ENCODE measurements around the gene PAQR5.
A peak's percentile ranks its signal among the peaks of the same experiment; 100 is the strongest.
"Not testable (repeated sequence)": the region's sequence is repeated elsewhere in the genome, so short reads cannot be mapped to it uniquely, and the experiment has no call there.

PAQR5 gene, protein sequence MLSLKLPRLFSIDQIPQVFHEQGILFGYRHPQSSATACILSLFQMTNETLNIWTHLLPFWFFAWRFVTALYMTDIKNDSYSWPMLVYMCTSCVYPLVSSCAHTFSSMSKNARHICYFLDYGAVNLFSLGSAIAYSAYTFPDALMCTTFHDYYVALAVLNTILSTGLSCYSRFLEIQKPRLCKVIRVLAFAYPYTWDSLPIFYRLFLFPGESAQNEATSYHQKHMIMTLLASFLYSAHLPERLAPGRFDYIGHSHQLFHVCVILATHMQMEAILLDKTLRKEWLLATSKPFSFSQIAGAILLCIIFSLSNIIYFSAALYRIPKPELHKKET

DNA sequence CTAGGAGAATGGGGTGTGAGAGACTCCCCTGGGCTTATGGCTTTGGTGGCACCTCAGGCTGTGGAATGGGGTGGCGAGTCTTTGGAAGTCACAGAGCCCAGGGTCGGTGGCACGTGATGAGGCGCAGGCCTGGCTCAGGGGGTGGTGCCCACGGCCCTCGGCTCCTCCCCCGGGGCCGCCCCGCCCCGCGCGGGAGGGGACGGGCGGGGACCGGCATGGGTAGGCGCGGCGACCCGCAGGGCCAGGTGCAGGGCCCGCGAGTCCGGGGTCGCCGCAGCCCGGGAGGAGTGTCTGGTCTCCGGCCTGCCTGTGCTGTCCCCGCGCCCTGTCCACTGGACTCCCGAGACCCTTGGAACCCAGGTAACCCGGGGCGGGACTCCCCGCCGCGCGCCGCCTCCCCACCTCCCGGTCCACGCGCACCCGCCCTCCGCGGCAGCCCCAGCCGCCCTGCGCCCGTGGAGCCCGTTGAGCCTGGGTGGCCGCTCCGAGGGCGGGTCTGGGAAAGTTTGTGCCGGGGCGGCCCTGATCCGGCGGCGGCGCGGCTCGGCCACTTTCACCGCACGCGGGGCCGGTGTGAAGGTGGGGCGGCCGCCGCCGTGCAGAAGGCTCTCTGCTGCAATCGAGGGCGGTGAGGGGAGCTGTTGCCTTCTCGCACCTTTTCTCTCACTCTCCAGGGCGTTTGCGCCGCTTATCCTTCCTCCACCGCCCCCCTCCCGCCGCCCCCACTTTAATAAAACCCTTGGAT is at the start of gene PAQR5:
Gene PAQR5 (plus strand): TSS at position 216 of the 745 bp plus-strand sequence. CDS start 61,169 bp downstream, outside the sequence.
- no peak for DNase-seq

- DNase-seq, result no peak
These were observed 45.6 kb upstream of the PAQR5 start for GRCh38 chr15:69253156-69253555.

DNA sequence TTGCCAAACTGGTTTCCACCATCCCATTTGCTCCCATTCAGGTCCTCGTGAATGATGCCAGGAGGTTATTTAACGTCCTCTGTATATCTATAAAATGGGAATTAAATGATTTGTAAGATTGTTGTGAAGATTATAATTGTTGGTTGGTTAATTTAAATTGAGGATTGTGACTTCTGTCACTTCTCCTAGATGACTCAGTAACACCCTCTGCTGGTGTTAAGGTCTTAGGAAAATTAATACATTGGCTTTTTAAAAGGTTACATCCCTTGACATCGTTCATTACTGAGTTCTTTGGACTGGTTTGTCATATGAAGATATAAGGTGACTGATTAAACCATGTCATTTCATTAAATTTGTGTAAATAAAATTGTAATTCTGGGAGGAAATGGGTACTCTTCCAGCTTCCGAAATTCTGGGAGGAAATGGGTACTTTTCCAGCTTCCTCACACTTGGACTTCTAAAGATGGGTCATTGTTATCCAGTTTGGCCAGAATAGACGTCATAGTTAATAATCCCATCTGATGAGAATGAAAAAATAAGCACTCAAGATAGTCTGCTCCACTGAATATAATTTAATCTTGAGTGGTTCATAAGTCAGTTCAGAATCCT is 33.3 kb upstream of the PAQR5 start:
- DNase-seq, result peak in 1 of 6 experiments; percentile 6

- DNase-seq, result no peak
These were observed 27.5 kb upstream of the PAQR5 start for GRCh38 chr15:69271217-69271616.

- no peak for DNase-seq
These were observed 26.6 kb upstream of the PAQR5 start for GRCh38 chr15:69272139-69272538.

GRCh38 chr15:69272891-69273290 is 25.8 kb upstream of the PAQR5 start:
- no peak for DNase-seq

GRCh38 chr15:69275074-69275670 is 23.5 kb upstream of the PAQR5 start:
- DNase-seq, result no peak

- DNase-seq, result no peak
These were observed 22.7 kb upstream of the PAQR5 start for GRCh38 chr15:69275933-69276560.

DNA sequence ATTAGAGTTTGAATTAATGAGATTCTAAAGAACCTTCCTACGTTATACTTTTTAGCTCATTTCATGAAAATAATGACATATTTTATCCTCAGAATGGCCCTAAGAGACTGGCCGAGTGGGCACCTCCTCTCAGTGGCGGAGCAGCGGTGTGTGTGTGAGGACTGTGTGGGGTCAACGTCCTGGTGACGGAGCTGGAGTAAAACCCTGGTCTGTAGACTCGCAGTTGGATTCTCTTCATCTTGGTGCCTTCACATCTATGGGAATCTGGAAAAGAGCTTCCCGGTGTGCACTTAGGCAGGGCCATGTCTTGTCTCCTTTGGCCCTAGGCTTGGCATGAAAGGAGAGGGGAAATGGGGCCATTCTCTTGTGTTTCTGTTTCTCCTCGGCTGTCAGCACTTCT is 21.4 kb upstream of the PAQR5 start:
- no peak for DNase-seq

- DNase-seq, result no peak
These were observed 19.1 kb upstream of the PAQR5 start for GRCh38 chr15:69279636-69280035.

GRCh38 chr15:69280783-69281182 is 17.9 kb upstream of the PAQR5 start:
- DNase-seq, result no peak

- DNase-seq, result no peak
These were observed 16.5 kb upstream of the PAQR5 start for GRCh38 chr15:69282104-69282743.

- no peak for DNase-seq
These were observed 12.9 kb upstream of the PAQR5 start for GRCh38 chr15:69285834-69286233.

DNA sequence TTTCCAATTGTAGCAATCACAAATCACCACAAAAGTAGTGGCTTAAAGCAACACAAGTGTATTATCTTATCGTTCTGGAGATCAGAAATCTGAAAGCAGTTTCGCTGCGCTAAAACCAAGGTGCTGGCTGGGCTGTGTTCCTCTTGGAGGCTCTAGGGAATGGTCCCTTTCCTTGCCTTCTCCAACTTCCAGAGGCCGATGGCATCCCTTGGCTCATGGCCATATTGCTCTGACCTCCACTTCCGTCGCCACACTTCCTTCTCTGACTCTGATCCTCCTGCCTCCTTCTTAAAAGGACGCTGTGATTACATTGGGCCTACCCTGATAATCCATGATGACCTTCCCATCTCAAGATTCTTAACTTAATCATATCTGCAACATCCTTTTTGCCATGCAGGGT is 10.7 kb upstream of the PAQR5 start:
- DNase-seq, result no peak

GRCh38 chr15:69288531-69289341 is 10.0 kb upstream of the PAQR5 start:
- no peak for DNase-seq

GRCh38 chr15:69289342-69290146 is 9.2 kb upstream of the PAQR5 start:
- DNase-seq, result no peak

DNA sequence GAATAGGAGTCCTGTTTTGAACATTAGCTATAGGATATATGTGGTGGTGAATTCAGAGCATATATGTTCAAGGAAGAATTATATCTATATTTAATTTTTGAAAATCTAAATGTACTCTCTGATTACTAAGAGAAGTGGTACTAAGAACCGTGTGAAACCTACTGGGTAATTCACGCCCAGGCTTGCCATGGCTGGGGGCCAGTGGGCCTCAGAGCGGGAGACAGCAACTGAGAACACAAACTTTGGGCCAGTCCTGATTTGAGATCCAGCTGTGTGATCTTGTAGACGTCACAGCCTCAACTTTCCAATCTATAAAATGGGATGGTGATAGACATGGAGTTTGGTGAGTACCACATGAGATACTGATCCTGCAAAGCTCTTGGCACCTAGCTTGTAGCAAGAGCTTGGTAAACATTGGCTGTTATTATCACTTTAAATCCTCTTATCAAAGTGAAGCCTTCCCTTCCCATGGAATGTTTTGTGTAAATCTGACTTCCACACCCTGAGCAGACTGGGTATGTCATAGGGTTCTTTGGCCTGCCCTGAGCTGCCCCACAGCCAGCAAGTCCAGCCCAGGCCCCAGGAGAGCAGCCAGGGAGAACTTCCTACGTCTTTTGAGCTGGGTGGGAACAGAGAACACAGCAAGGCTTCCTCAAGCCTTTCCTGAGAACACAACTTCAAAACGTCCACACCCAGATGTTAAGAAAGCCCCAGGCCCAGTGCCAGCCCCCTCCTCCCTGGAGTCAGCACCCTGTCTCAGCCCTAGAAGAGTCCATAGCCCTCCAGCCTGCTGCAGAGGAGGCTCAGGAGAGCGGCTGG is 8.2 kb upstream of the PAQR5 start:
- no peak for DNase-seq

DNA sequence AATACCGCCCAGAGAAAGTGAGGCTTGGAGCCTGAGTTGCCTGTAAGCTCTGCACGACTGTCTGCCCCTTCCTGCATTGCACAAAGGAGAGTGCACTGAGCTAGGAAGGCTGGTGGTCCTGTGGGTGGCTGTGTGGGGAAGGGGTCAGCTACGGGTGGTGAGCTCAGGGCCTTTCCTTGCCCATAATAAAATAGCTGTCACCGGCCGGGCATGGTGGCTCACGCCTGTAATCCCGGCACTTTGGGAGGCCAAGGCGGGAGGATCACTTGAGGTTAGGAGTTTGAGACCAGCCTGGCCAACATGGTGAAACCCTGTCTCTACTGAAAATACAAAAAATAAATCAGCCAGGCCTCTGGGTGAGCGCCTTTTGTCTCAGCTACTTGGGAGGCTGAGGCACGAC is 7.1 kb upstream of the PAQR5 start:
- not testable (repeated sequence) for DNase-seq

DNA sequence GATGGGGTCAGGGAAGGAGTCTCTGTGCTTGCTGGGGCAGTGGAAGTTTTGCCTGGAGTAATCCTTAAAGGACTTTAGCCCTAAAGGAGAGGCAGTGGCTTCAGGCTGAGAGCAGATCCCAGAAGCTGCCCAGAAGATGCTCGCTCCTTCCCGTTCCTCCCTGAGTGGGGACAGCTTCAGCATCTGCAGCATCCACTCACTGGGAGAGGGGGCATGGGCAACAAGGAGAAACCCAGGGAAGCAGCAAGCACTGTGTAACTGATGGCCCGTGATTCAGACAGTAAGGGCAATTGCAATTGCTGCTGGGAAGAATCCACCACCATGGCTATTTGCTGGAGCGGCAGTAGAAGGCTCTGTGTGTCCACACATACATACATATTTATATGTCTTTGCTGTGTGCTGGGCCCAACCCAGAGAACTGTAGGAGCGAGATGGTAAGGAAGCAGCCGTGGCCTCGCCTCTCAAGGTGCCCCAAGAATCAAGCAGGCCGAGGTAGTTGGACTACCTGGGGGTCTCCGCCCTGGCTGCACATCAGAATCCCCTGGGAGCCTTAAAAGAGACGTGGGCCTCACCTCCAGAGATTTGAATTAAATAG is 5.8 kb upstream of the PAQR5 start:
- DNase-seq, result no peak

All from stimulated activated naive CD4-positive, alpha-beta T cell (primary cell).